HUES48 (cell line): ENCODE data around the gene DAP.
A peak's percentile ranks its signal among the peaks of the same experiment; 100 is the strongest.

Experiments used
- H3K27ac ChIP-seq: one replicate; pipeline ENCODE4 v1.7.0; 2013; ENCODE audit warnings: low read depth, low read length, inconsistent platforms
- H3K27me3 ChIP-seq: 2 replicates; pipeline ENCODE4 v1.6.1; 2013; ENCODE audit warnings: mild to moderate bottlenecking, low read length; ENCODE audit not compliant: control insufficient read depth, insufficient read depth
- H3K36me3 ChIP-seq: 2 replicates; pipeline ENCODE4 v1.6.1; 2013; ENCODE audit warnings: low read length; ENCODE audit not compliant: control insufficient read depth, insufficient read depth
- H3K4me1 ChIP-seq: 2 replicates; pipeline ENCODE4 v1.6.1; 2013; ENCODE audit warnings: mild to moderate bottlenecking, low read length; ENCODE audit not compliant: control insufficient read depth, insufficient read depth
- H3K4me3 ChIP-seq: 2 replicates; pipeline ENCODE4 v1.5.1; 2013; ENCODE audit warnings: mild to moderate bottlenecking, low read depth, low read length
- H3K9ac ChIP-seq: 2 replicates; pipeline ENCODE4 v1.6.1; 2013; ENCODE audit warnings: mild to moderate bottlenecking, low read depth, low read length, moderate library complexity
- H3K9me3 ChIP-seq: 2 replicates; pipeline ENCODE4 v1.6.1; 2013; ENCODE audit warnings: low read length; ENCODE audit not compliant: control insufficient read depth, insufficient read depth

Gene DAP

GRCh38 chr5:10734037-10734709, 26.9 kb downstream of the DAP start:
- Histone ChIP-seq H3K4me3 (no peak overlapping the region), H3K4me1 (no peaks in the 10 kb centered on the region), H3K36me3 (peaks cover 10% of the 10 kb centered on the region; the same call in 1 of the 2 replicates), H3K27ac (no peak overlapping the region), H3K9ac (no peak overlapping the region), H3K27me3 (no peaks in the 10 kb centered on the region), H3K9me3 (no peaks in the 10 kb centered on the region)

- peaks cover 10% of the 10 kb centered on the region; the same call in 1 of the 2 replicates for H3K36me3 ChIP-seq
- H3K4me3 ChIP-seq, result no peak overlapping the region
- H3K27ac ChIP-seq, result no peak overlapping the region
- H3K9ac ChIP-seq, result no peak overlapping the region
- no peaks in the 10 kb centered on the region for H3K9me3 ChIP-seq
- H3K4me1 ChIP-seq, result no peaks in the 10 kb centered on the region
- H3K27me3 ChIP-seq, result no peaks in the 10 kb centered on the region
Observed at GRCh38 chr5:10733426-10733825, 27.6 kb downstream of the DAP start.

GRCh38 chr5:10731913-10732312, 29.1 kb downstream of the DAP start:
- no peaks in the 10 kb centered on the region for H3K4me1 ChIP-seq
- no peaks in the 10 kb centered on the region for H3K27me3 ChIP-seq
- H3K4me3 ChIP-seq, result no peak overlapping the region
- no peak overlapping the region for H3K9ac ChIP-seq
- peaks cover 6% of the 10 kb centered on the region; the same call in 1 of the 2 replicates for H3K36me3 ChIP-seq
- no peaks in the 10 kb centered on the region for H3K9me3 ChIP-seq
- no peak overlapping the region for H3K27ac ChIP-seq

GRCh38 chr5:10730043-10730351, 31.0 kb downstream of the DAP start:
- H3K27ac ChIP-seq, result no peak overlapping the region
- no peaks in the 10 kb centered on the region for H3K27me3 ChIP-seq
- H3K4me1 ChIP-seq, result no peaks in the 10 kb centered on the region
- no peaks in the 10 kb centered on the region for H3K9me3 ChIP-seq
- peaks cover 6% of the 10 kb centered on the region; the same call in 1 of the 2 replicates for H3K36me3 ChIP-seq
- H3K9ac ChIP-seq, result 0 out of 2 replicates have a peak overlapping the region, but pooled peaks have one; percentile 7
- H3K4me3 ChIP-seq, result no peak overlapping the region

GRCh38 chr5:10729320-10730042, 31.6 kb downstream of the DAP start:
- H3K4me1 ChIP-seq, result no peaks in the 10 kb centered on the region

GRCh38 chr5:10728679-10729078, 32.4 kb downstream of the DAP start:
- Histone ChIP-seq H3K9ac (no peak overlapping the region), H3K27me3 (no peaks in the 10 kb centered on the region), H3K4me3 (no peak overlapping the region), H3K36me3 (peaks cover 6% of the 10 kb centered on the region; the same call in 1 of the 2 replicates), H3K9me3 (no peaks in the 10 kb centered on the region), H3K27ac (no peak overlapping the region), H3K4me1 (no peaks in the 10 kb centered on the region)

More at GRCh38 chr5:10729320-10730042, 31.6 kb downstream of the DAP start:
- Histone ChIP-seq H3K9ac (0 out of 2 replicates have a peak overlapping the region, but pooled peaks have one; percentile 7), H3K27me3 (no peaks in the 10 kb centered on the region), H3K4me3 (no peak overlapping the region), H3K27ac (no peak overlapping the region), H3K36me3 (peaks cover 6% of the 10 kb centered on the region; the same call in 1 of the 2 replicates), H3K9me3 (no peaks in the 10 kb centered on the region)

GRCh38 chr5:10727861-10728260, 33.2 kb downstream of the DAP start:
- Histone ChIP-seq H3K9ac (no peak overlapping the region), H3K27me3 (no peaks in the 10 kb centered on the region), H3K4me3 (no peak overlapping the region), H3K9me3 (no peaks in the 10 kb centered on the region), H3K27ac (no peak overlapping the region), H3K4me1 (no peaks in the 10 kb centered on the region), H3K36me3 (peaks cover 6% of the 10 kb centered on the region; the same call in 1 of the 2 replicates)

GRCh38 chr5:10726913-10727517, 34.0 kb downstream of the DAP start:
- H3K36me3 ChIP-seq, result peaks cover 3% of the 10 kb centered on the region; the same call in 1 of the 2 replicates
- H3K4me1 ChIP-seq, result no peaks in the 10 kb centered on the region
- H3K27ac ChIP-seq, result no peak overlapping the region
- no peaks in the 10 kb centered on the region for H3K9me3 ChIP-seq
- H3K4me3 ChIP-seq, result no peak overlapping the region
- H3K27me3 ChIP-seq, result no peaks in the 10 kb centered on the region
- no peak overlapping the region for H3K9ac ChIP-seq

GRCh38 chr5:10726179-10726912, 34.7 kb downstream of the DAP start:
- H3K27ac ChIP-seq, result no peak overlapping the region
- no peaks in the 10 kb centered on the region for H3K4me1 ChIP-seq
- no peak overlapping the region for H3K4me3 ChIP-seq
- H3K9me3 ChIP-seq, result no peaks in the 10 kb centered on the region
- no peaks in the 10 kb centered on the region for H3K27me3 ChIP-seq
- H3K9ac ChIP-seq, result no peak overlapping the region
- no peaks in the 10 kb centered on the region for H3K36me3 ChIP-seq

GRCh38 chr5:10725636-10726035, 35.4 kb downstream of the DAP start:
- Histone ChIP-seq H3K36me3 (no peaks in the 10 kb centered on the region), H3K27ac (no peak overlapping the region)

More at GRCh38 chr5:10725636-10726035, 35.4 kb downstream of the DAP start:
- no peaks in the 10 kb centered on the region for H3K4me1 ChIP-seq
- no peak overlapping the region for H3K9ac ChIP-seq
- no peaks in the 10 kb centered on the region for H3K27me3 ChIP-seq
- no peak overlapping the region for H3K4me3 ChIP-seq
- no peaks in the 10 kb centered on the region for H3K9me3 ChIP-seq
